NCI-H2081 (cell line): ENCODE measurements around the gene GNG13.
A peak's percentile ranks its signal among the peaks of the same experiment; 100 is the strongest.
"Not testable (repeated sequence)": the region's sequence is repeated elsewhere in the genome, so short reads cannot be mapped to it uniquely, and the experiment has no call there.

Experiments
- DNase-seq, 2 experiments: peaks; one replicate each; lab custom pipeline; 2025; lab: John Stamatoyannopoulos, UW

The GNG13 gene

DNA sequence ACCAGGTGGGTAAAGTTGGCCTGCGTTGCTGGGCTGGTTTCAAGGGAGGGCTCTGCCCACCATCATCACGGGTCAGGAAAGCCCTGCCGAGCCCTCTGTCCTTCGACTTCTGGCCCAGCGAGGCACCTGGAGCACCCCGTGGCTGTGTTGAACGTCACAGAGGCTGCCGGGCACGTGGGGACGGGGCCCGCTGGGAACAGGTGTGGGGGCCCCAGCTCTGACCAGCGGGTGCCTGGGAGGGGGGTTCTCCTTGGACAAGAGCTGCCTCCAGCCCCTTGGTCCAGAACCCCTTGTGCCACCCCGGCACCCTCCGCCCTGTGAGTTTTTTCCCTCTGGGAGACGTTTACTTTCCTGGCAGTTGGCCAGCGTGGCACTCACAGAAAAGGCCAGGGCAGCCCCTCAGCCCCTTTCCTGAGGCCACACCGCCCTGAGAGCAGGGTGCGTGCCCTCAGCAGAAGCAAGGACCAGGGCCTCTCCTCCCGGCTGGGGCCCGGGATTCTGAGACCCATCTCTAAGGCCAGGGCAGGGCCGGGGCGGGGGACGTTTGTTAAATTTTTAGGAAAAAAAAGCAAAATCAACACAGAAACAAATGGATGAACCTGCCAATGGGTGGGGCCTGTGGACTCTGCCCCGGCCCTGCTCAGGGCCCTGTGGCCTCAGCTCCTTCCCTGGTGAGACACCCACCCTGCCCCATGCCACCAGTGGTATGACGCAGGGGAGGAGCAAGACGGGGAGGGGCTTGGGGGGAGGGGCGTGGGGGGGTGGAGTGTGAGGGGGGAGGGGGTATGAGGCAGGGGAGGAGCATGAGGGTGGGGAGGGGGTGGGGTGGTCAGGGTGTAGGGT, 31.3 kb upstream of the GNG13 start:
- DNase-seq: no peak

DNA sequence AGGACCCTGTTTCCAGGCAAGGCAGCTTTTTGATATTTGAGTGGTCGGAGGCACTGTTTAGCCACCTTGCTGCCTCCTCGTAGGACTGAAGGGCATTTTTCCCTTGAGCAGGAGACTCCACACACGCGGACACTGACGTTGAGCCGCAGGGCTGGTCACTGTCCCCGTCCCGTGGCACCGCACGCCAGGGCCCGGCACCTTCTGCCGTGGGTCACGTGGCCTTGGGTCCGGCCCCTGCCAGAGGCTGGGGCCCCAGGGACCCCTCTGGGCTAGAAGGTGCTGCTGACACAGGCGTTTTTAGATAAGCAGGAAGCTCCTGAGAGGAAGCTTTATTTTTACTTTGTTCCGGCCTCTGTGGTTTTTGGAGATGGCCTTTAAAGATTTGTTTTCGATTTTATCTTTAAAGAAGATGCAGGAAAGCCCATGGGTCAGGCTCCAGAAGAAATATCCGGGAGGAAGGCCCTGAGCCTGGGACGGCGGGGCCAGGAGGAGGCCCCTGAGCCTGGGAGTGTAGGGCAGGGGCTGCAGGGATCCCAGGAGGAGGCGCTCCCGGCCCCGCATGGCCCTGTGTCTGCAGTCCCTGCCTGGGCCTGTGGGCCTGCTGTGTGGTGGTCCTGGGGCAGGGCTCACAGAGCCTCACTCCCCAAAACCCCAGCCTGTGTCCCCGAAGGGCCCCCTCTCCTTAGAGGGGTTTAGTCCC, 30.5 kb upstream of the GNG13 start:
- DNase-seq: no peak

DNA sequence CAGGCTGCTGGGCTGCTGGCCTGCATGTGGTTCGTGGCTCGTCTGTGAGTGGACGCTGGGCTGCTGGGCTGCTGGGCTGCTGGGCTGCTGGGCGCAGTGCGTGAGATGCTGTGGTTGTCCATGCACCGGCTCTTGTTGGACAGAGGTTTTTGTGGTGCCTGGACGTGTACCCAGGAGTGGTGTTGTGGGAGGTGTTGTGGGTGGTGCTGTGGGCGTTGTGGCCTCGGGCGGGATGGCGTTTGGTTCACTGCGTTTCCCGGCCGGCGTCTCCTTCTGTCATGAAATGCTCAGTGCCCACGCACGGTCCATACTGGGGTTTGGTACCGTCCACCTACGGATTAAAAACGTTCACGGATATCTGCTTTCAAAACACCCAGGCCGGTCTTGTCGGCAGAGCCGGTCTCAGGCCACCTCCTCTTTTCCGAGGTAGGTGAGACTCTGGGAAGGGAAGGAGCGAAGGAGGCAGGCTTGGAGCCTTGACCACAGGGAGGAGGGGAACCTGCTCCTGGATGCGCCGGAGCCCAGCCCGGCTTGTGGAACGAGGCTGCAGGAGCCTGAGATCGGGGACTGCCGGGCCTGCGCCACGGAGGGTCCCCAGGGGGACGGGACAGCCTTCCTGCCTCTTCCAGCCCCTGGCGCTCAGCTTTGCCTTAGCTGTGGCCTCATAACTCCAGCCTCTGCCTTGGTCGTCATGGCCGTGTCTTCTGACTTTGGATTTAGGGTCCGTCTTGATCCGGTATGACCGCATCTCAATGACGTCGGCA, 29.8 kb upstream of the GNG13 start:
- no peak for DNase-seq

DNA sequence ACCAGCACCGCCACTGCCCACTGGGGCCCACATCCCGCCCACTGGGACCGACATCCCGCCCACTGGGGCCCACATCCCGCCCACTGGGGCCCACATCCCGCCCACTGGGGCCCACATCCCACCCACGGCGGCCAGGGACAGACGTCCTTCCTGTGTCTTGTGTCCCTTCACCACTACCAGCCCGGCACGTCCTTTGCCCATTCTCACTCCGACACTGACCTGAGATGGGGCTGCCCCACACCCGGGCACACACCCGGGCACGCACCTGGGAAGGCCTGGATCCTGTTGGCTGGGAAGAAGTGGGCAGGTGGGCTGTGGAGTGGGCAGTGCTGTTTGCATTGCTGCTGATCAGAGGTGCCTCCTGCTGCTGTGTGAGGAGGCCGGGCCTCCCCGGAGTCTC, 28.4 kb upstream of the GNG13 start:
- no peak for DNase-seq

DNA sequence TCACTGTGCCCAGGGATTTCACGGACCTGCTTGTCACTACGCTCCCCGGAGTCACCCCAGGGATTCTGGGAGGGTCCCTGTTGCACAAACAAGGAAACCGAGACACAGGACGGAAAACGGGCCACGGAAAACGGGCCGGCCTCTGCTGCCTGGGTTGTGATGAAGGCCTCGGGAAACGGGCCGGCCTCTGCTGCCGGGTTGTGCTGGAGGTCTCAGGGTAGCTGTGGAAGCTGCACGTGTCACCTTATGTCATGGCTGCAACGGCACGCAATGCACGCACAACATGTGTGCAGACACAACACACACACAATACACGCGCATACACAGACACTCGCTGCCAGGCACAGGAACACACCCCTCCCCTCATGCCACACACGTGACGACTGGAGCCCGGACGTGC, 27.0 kb upstream of the GNG13 start:
- no peak for DNase-seq

DNA sequence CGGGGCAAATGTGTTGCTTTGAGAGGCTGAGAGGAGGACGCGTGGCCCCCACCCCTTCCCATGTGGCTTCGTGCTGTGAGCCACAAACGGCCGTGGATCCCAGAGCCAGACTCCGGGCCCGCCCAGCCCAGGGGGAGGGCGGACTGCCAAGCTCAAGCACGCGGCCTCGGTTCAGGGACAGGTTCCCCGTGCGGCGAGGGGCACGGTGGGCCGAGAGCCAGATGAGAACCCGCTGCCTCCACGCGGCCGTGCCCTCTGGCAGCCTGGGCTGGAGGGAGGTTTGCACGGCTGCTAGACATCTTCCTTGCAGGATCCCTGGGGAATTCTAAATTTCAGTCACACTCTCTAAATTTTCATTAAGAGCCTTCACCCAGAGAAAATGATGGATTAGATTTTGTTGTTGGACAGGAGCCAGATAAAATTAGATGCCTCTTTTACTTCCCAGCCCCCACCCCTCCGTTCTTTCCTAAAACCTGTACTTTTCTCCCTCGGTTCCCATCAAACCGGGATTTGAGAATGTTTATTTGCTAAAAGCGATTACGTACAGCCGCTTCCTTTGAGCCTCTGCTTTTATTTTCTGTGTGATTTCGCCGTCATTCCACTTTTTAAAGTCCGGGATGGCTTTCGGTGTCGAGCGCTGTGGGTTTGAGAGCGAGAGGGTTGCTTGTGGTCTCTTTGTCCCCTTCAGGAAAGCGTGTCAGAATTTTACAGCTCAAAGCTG, 25.0 kb upstream of the GNG13 start:
- peak; percentile 8 to 9 for DNase-seq

DNA sequence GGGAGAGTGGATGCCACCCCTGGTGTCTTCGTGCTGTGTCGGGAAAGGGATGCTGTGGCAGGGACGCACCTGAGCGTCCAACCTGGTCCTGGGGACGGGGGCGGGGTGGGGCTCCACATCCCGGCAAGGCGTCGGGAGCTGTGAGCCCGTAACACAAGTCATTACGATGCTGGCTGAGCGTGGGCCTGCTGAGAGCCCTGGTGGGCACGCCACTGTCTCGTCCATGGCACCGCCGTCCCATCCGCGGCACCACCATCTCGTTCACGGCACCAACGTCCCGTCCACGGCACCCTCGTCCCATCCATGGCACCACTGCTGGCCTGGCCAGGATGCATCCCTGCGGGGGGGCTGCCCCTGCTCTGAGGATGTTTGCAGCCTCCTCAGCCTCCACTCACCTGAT, 24.1 kb upstream of the GNG13 start:
- DNase-seq: no peak

DNA sequence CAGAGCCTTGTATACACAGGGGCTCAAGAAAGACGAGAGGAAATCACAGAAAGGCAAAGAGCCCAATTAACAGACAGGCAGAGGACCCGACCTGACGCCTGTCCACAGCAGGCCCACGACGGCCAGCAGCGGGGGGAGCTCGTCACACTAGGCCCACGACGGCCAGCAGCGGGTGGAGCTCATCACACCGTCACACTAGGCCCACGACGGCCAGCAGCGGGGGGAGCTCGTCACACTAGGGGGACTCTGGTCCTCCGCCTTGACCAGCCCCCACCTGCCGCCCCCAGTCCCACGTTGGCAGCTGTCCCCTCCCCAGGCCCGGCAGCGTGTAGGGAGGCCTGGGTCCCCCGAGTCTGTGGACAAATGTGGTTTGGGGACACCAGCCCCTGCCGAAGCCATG, 23.7 kb upstream of the GNG13 start:
- no peak for DNase-seq

DNA sequence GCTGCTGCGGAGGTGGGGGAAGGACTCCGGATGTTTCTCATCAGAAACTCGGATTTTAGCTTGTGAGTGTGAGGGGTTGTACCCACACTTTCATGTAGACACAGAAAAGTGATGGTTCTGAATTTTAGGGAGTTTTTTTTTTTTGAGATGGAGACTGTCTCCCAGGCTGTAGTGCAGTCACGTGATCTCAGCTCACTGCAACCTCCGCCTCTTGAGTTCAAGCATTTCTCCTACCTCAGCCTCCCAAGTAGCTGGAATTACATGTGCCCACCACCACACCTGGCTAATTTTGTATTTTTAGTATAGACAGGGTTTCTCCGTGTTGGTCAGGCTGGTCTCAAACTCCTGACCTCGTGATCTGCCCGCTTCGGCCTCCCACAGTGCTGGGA, 22.4 kb upstream of the GNG13 start:
- no peak for DNase-seq

DNA sequence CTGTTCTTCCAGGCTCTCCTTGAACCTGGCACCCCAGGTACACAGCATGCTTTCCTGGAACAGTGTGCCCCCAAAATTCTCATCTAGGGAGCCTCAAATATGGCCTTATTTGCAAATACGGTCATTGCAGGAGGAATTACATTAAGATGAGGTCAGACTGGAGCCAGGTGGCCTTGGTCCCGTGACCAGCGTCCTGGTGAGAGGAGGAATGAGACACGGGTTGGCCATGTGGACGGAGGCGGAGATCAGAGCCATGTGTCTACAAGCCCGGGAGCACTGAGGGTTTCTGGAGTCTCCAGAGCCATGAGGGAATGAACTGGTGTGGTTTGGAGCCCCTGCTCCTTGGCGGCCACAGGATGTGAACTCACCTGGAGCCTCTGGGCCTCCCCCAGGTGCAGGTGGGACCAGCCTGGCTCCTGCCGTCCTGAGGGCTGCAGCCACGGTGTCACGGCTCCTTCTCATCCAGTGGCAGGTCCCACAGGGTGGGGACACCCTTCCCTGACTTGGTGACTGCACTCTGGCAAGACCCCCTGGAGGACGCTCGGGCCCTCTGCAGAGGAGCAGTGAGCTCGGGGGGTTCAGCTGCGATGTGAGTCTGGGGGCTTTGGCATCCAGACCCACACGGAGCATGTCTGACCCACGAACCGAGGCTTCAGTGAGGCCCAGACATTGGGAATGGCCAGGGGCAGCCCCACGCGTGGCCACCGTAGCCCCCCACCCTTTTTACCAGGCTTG, 21.8 kb upstream of the GNG13 start:
- DNase-seq: no peak

DNA sequence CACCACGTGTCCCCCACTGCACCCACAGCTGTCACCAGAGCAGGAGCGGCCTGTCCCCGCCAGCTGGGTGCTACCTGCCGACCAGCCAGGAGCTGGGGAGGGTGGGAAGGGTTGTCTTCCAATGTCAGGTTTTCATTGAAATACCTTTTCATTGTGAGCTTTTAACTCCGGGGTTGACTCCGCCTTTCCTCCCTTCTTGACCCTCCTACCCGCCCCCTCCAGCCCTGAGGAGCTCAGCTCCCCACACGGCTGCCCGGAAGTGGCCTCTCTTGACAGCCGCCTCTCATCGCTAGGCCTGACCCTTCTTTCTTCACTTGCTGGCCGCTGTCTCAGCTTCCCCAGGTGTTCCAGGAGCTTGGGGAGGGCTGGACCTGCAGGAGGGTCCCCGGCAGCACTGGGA, 21.2 kb upstream of the GNG13 start:
- DNase-seq: no peak

DNA sequence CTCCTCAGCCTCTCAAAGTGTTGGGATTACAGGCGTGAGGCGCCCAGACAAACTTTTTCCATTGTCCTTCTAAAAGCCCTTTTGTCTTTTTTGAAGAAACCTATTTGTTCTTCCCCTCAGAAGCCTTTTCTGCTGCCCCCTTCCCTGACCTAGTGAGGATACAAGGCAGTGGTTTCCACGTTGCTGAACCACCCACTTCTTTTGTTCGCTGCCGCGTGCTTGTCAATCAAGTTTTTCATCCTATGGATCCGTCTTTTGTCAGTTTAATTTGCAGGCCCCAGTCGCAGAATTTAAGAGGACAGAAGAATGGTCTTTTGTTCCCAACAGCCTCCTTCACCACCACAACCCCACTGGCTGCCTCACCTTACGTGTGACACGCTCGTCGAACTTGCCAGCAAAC, 20.2 kb upstream of the GNG13 start:
- no peak for DNase-seq

DNA sequence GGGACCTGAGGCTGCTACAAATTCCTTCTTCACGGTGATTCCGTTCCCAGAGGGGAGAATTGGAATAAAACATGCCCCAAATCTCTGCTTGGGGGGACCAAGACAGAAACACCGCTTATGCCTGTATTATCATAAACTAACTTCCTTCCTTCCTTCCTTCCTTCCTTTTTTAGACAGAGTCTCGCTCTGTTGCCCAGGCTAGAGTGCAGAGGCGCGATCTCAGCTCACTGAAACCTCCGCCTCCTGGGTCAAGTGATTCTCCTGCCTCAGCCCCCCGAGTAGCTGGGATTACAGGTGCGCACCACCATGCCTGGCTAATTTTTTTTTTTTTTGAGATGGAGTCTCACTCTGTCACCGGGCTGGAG, 19.5 kb upstream of the GNG13 start:
- not testable (repeated sequence) for DNase-seq

DNA sequence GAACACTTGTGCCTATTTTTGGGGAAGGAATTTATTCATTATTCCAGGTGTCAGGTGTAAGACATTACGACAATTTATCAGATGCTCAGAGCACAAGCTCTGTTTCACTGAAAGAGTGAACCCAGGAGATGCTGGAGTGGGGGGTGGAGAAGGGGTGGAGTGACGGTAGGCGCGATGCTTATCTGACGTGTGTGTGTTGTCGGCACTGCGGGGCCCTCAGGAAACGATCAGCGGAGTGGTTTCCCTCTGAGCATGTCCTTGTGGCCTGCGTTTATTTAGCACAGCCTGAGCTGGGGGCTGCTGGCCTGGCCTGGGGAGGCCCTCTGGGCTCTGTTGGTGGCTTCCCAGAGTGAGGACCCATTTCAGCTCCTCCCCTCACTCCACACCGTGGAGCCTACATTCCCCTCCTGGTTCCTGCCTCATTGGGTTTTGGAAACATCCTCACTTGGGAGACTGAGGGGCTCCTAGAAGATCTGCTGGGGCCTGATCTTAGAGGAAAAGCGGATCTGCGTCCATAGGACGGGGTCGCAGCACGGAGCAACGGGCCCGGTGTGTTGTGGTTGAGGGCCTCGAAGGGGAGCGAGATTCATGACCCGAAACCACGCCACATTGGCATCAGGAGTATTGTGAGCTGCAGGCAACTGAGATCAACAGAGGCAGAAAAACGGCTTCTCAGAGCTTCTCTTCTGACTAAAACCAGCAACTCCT, 19.0 kb upstream of the GNG13 start:
- DNase-seq: no peak

DNA sequence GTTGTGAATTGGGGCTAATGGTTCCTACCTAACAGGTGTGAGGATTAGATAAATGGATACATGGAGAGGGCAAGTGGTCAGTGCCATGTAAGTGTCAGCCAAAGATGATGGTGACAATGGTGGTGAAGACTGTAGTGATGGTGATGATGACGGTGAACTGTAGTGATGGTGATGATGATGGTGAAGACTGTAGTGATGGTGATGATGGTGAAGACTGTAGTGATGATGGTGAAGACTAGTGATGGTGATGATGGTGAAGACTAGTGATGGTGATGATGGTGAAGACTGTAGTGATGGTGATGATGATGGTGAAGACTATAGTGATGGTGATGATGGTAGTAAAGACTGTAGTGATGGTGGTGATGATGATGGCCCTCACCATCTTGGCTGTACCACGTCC, 18.1 kb upstream of the GNG13 start:
- DNase-seq: no peak

DNA sequence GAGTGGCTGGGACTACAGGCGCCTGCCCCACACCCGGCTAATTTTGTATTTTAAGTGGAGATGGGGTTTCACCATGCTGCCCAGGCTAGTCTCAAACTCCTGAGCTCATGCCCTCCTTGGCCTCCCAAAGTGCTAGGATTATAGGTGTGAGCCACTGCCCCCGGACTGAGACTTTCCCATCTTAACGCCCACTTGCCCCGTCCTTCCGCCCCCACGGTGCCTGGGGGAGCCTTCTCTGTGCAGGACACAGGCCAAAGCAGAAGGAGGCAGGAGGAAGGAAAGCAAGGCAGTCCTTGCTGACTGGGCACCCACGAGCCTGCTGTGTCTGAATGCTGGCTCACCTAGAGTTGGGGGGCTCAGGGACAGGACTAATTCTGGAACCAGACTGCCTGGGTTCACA, 17.6 kb upstream of the GNG13 start:
- DNase-seq: no peak

DNA sequence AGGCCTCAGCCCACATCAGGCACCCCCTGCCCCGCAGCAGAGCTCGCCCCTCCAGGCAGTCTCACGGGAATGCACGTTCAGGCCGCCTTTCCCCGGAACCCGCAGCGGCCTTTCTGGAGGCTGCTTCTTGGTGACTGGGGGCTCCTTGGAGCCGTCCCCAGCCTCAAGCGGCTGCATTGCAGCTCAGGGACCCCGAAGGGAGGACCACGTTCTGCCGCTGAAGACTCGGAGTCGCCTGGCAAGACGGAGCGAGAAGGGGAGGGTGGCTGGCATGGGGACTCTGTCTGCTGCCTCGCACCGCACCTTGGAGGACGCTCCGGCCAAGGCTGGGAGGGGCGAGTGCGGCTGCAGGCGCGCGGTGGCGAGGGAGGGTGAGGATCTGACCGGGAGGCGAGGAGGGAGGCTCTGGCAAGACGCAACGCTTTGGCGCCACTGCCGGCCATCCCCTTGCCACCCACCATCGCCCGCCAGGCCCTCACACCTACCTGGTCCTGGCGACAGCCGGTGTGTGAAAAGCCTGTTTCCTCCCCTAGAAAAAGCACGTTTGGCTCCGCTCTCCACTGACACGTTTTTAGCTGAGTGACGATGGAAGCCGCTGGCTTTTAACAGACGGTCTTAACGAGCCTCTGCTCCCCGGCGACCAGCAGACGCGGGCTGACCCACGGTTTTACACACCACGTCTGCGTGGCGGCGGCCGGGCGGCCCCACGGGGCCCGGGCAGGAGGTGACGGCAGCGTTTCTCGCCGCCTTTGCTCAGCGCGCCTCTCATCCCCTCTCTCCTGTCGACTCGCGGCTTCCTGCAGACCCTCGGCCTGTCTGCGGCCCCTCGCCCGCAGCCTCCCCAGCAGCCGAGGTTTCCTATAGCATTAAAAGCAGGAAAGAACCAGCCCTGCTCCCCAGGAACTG, 16.7 kb upstream of the GNG13 start:
- DNase-seq: no peak

DNA sequence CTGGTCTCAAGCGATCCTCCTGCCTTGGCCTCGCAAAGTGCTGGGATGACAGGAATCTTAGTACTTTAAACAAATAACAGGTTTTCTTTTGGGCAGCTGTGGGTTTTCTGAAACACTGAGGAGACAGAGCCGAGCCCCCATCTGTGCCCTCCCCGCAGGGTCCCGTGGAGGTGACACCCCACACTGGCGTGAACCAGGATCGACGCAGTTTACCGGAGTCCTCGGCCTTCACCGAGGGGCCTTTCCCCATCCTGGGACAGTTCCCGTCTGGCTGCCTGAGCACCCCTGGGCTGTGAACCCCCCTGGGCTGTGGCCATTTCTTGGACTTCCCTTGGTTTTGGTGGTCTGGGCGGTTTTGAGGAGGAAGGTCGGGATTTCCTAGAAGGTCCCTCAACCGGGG, 15.3 kb upstream of the GNG13 start:
- no peak for DNase-seq

DNA sequence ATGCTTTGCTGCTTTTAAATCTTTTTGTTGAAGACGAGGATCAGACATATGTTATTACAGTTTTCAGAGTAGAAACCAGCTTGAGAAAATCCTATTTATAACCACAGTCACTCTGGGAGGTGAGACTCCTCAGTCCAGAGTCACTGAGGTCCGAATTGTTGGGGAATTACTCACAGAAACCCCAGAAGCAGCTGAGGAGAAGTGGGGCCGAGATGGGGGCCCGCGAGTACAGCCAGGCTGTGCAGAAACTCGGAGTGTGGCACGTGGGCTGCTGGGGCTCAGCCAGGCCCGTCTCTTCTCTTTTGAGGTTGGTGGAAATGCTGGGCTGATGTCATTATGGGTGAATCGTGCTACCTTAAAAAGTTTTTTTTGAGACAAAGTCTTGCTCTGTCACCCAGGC, 14.4 kb upstream of the GNG13 start:
- no peak for DNase-seq

DNA sequence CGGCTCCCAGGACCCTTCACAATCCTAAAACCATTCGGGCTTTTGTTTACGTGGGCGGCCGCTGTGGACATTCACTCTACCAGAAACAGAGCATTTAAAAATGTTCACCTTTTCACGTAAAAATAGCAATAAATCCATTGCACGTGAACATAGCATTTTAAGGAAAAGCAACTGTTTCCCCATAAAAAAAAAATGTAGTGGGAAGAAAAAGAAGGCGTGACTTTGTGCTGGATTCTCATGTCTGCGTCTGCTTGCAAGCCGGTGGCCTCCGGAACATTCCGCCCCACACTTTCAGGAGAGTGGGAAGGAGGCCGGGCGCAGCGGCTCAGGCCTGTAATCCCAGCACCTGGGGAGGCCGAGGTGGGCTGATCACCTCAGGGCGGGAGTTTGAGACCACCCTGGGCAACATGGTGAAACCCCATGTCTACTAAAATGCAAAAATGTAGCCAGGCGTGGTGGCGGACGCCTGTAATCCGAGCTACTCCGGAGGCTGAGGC, 13.4 kb upstream of the GNG13 start:
- DNase-seq: no peak
